GM12892 (cell line): ENCODE measurements around the gene ASTN1.

Source experiments
- POLR2A ChIP-seq: IDR thresholded peaks from 2 replicates; pipeline ENCODE4 v1.6.1; 2011; ENCODE audit warnings: low read depth, low read length, control low read depth
- POLR2AphosphoS5 ChIP-seq: IDR thresholded peaks from 2 replicates; pipeline ENCODE4 v1.6.1; 2011; ENCODE audit warnings: low read depth, low read length, control low read depth
- TAF1 ChIP-seq: IDR thresholded peaks from 2 replicates; pipeline ENCODE4 v1.6.1; 2011; ENCODE audit warnings: low read depth, mild to moderate bottlenecking, control low read depth, low read length, borderline replicate concordance

GRCh38 chr1:176931526-176931925 is 233.0 kb downstream of the ASTN1 start:
- TF ChIP-seq POLR2A (no peak), POLR2AphosphoS5 (no peak), TAF1 (no peak)
